CD14-positive monocyte (primary cell): ENCODE measurements around the gene SIGLEC8. TPM values are rescaled to one million over a fixed set of nuclear protein-coding genes. Genes with fewer than 3 reads are reported as not detected.

ENCODE experiments used
- DNase-seq, 3 donors: peaks; one replicate each; pipeline ENCODE4 v3.0.0-alpha.2; 2011 to 2022
- H2AFZ ChIP-seq: 2 replicates; pipeline ENCODE4 v1.6.0; 2012; ENCODE audit warnings: mild to moderate bottlenecking, low read depth, low read length, inconsistent platforms; ENCODE audit not compliant: insufficient read depth, poor library complexity, severe bottlenecking
- H3K27ac ChIP-seq, 2 donors: 1 replicate in 1 of 2; 2 replicates in 1 of 2; pipeline ENCODE4 v1.5.1; 2012 to 2013; ENCODE audit warnings: low read length in 2 of 2, control low read depth in 1 of 2, inconsistent platforms in 1 of 2, low read depth in 1 of 2, mild to moderate bottlenecking in 1 of 2
- H3K27me3 ChIP-seq, 2 donors: one replicate each; pipeline versions ENCODE4 v1.6.0 to v1.6.1; 2011 to 2013; ENCODE audit warnings: low read length in 2 of 2; ENCODE audit not compliant: control insufficient read depth in 2 of 2, insufficient read depth in 2 of 2
- H3K36me3 ChIP-seq, 2 donors: replicated peaks in 1 of 2; 1 replicate in 1 of 2; 2 replicates in 1 of 2; pipeline versions ENCODE4 v1.5.1 to v1.6.1; 2012 to 2013; ENCODE audit warnings: low read length in 2 of 2, control low read depth in 1 of 2, inconsistent platforms in 1 of 2, mild to moderate bottlenecking in 1 of 2; ENCODE audit not compliant: insufficient read depth in 2 of 2, control insufficient read depth in 1 of 2
- H3K4me1 ChIP-seq, 2 donors: 1 replicate in 1 of 2; 2 replicates in 1 of 2; pipeline versions ENCODE4 v1.5.1 to v1.6.1; 2012 to 2013; ENCODE audit warnings: low read length in 2 of 2, control low read depth in 1 of 2, inconsistent platforms in 1 of 2, mild to moderate bottlenecking in 1 of 2, moderate library complexity in 1 of 2; ENCODE audit not compliant: insufficient read depth in 2 of 2, control insufficient read depth in 1 of 2
- H3K4me2 ChIP-seq: replicated peaks from 2 replicates; pipeline ENCODE3; 2012; ENCODE audit warnings: low read length, moderate library complexity, mild to moderate bottlenecking; ENCODE audit not compliant: poor library complexity, severe bottlenecking; ENCODE audit errors: extremely low read depth
- H3K4me3 ChIP-seq, 3 experiments: fragments of 200-600 bp in 1 of 3; sonication (generic) in 1 of 3; replicated peaks in 1 of 3; 1 replicate in 2 of 3; 2 replicates in 1 of 3; pipeline ENCODE4 v1.5.1; 2011 to 2013; ENCODE audit warnings: low read length in 3 of 3, mild to moderate bottlenecking in 3 of 3, control low read depth in 2 of 3, low read depth in 2 of 3, inconsistent platforms in 1 of 3, moderate library complexity in 1 of 3
- H3K79me2 ChIP-seq: 2 replicates; pipeline ENCODE4 v1.6.0; 2012; ENCODE audit warnings: mild to moderate bottlenecking, control low read depth, inconsistent platforms, low read length, moderate library complexity; ENCODE audit not compliant: insufficient read depth
- H3K9ac ChIP-seq: 2 replicates; pipeline ENCODE4 v1.6.0; 2017; ENCODE audit warnings: low read length, mild to moderate bottlenecking; ENCODE audit not compliant: insufficient read depth, poor library complexity, severe bottlenecking
- H3K9me3 ChIP-seq, 2 donors: replicated peaks in 1 of 2; 1 replicate in 1 of 2; 2 replicates in 1 of 2; pipeline versions ENCODE4 v1.5.1 to v1.6.1; 2012 to 2013; ENCODE audit warnings: low read length in 2 of 2, control low read depth in 1 of 2; ENCODE audit not compliant: control insufficient read depth in 1 of 2, insufficient read depth in 1 of 2
- H4K20me1 ChIP-seq: 2 replicates; pipeline ENCODE4 v1.6.0; 2012; ENCODE audit warnings: mild to moderate bottlenecking, low read length, control low read depth, moderate library complexity; ENCODE audit not compliant: insufficient read depth
- H3K27ac Mint-ChIP-seq, 7 donors: one replicate each; pipeline ENCODE4 v1.8.0; 2020; ENCODE audit warnings: mild to moderate bottlenecking in 7 of 7, mixed read lengths in 7 of 7, moderate library complexity in 6 of 7, inconsistent platforms in 2 of 7
- H3K27me3 Mint-ChIP-seq, 3 donors: one replicate each; pipeline ENCODE4 v1.8.0; 2021 to 2022; ENCODE audit warnings: low read depth in 3 of 3, mild to moderate bottlenecking in 3 of 3, mixed read lengths in 3 of 3, moderate library complexity in 3 of 3, inconsistent platforms in 1 of 3
- H3K36me3 Mint-ChIP-seq, 2 donors: one replicate each; pipeline ENCODE4 v1.8.0; 2020; ENCODE audit warnings: mixed read lengths in 2 of 2, inconsistent platforms in 1 of 2, mild to moderate bottlenecking in 1 of 2
- H3K4me1 Mint-ChIP-seq: one replicate; pipeline ENCODE4 v1.8.0; 2020; ENCODE audit warnings: mild to moderate bottlenecking, mixed read lengths
- H3K4me3 Mint-ChIP-seq, 2 donors: one replicate each; pipeline ENCODE4 v1.8.0; 2020; ENCODE audit warnings: mild to moderate bottlenecking in 2 of 2, mixed read lengths in 2 of 2, moderate library complexity in 1 of 2
- H3K9me3 Mint-ChIP-seq, 7 donors: one replicate each; pipeline ENCODE4 v1.8.0; 2020 to 2022; ENCODE audit warnings: mixed read lengths in 7 of 7, mild to moderate bottlenecking in 6 of 7, moderate library complexity in 6 of 7, inconsistent platforms in 2 of 7
- CTCF ChIP-seq: fragments of 200-600 bp; IDR thresholded peaks from one replicate; pipeline ENCODE4 v1.8.0; 2022; ENCODE audit warnings: antibody characterized with exemption, mild to moderate bottlenecking
- WGBS: methylation state at CpG from one replicate; pipeline ENCODE4 v1.1.5; 2013; ENCODE audit warnings: missing lambda C conversion rate; ENCODE audit not compliant: insufficient coverage; 5-methylcytosine and 5-hydroxymethylcytosine counted together
- intact Hi-C, 2 donors: fragments of 100-400 bp; cut with micrococcal nuclease; formaldehyde crosslinking; loops; one replicate each; pipeline versions ENCODE4 v1.15.0 to v1.15.1; 2023
- polyA plus RNA-seq, 3 donors: library from polyadenylated mRNA; depleted of rRNA in 1 of 3; unstranded in 2 of 3; stranded (reverse) in 1 of 3; fragments of 300-500 nt in 2 of 3; fragments of >200 nt in 1 of 3; fragmentation: Illumina TruSeq in 2 of 3; gene quantifications; 1 replicate in 2 of 3; 2 replicates in 1 of 3; pipeline ENCODE4 v1.2.3, GENCODE V29; 2012 to 2021

SIGLEC8 gene
- polyA plus RNA-seq, 3 donors = not detected

- Histone ChIP-seq H4K20me1 (no peaks in the 10 kb centered on the region), H3K79me2 (no peaks in the 10 kb centered on the region), H3K4me2 (no peak overlapping the region), H3K36me3 (no peaks in the 10 kb centered on the region), H3K9me3 (no peaks in the 10 kb centered on the region), H3K27ac (no peak overlapping the region), H2AFZ (no peak overlapping the region), H3K9ac (no peak overlapping the region), H3K4me1 (peaks cover 10 to 27% of the 10 kb centered on the region in 2 donors), H3K27me3 (no peaks in the 10 kb centered on the region), H3K4me3 (no peak overlapping the region)
- Mint-ChIP-seq H3K4me1 (peaks cover 34% of the 10 kb centered on the region), H3K4me3 (no peak overlapping the region), H3K36me3 (peaks cover 0 to 2% of the 10 kb centered on the region in 2 donors), H3K9me3 (no peaks in the 10 kb centered on the region), H3K27me3 (peaks cover 8 to 23% (median 16%) of the 10 kb centered on the region in 3 donors), H3K27ac (no peak overlapping the region)
- WGBS = 100% methylated on average over 1 of the region's 1 CpG
- intact Hi-C loops = loop anchor here (5.0 to 10.0 kb wide), 3 partner anchors 138 to 365 kb away; no protein-coding TSS in a partner anchor
- DNase-seq = no peak
- no peak for TF ChIP-seq CTCF
Measured at GRCh38 chr19:51469629-51470028, 11.4 kb upstream of the SIGLEC8 start.

GRCh38 chr19:51469162-51469561 lies 10.9 kb upstream of the SIGLEC8 start:
- no peak overlapping the region for H3K27ac Mint-ChIP-seq
- no peaks in the 10 kb centered on the region for H3K27me3 ChIP-seq
- H3K79me2 ChIP-seq = no peaks in the 10 kb centered on the region

More at GRCh38 chr19:51469162-51469561, 10.9 kb upstream of the SIGLEC8 start:
- peaks cover 0 to 1% (median 0%) of the 10 kb centered on the region in 7 donors for H3K9me3 Mint-ChIP-seq
- peaks cover 8 to 28% (median 16%) of the 10 kb centered on the region in 3 donors for H3K27me3 Mint-ChIP-seq
- no peak overlapping the region for H3K4me3 Mint-ChIP-seq
- Histone ChIP-seq H3K9ac (no peak overlapping the region), H3K4me1 (peaks cover 10 to 27% of the 10 kb centered on the region in 2 donors), H3K4me3 (no peak overlapping the region), H3K27ac (no peak overlapping the region), H4K20me1 (no peaks in the 10 kb centered on the region), H2AFZ (no peak overlapping the region), H3K4me2 (no peak overlapping the region), H3K9me3 (no peaks in the 10 kb centered on the region), H3K36me3 (no peaks in the 10 kb centered on the region)
- H3K36me3 Mint-ChIP-seq = peaks cover 0 to 4% of the 10 kb centered on the region in 2 donors
- no peak for DNase-seq
- 0% methylated on average over 1 of the region's 4 CpGs for WGBS
- TF ChIP-seq CTCF = no peak
- intact Hi-C loops = loop anchor here in 1 of 2 donors (10.0 kb wide), 1 partner anchor 366 kb away; no protein-coding TSS in a partner anchor
- peaks cover 37% of the 10 kb centered on the region for H3K4me1 Mint-ChIP-seq
